SK-N-SH treated with all-trans-retinoic acid at 6 μM for 48 hours (cell line): ENCODE measurements around the gene HAAO.

ENCODE experiments used
- ATAC-seq: fragments of 200-7000 bp; cut with Tn5 transposase; 3 replicates; pipeline ENCODE4 v1.9.1; 2020; ENCODE audit warnings: mild to moderate bottlenecking, moderate library complexity
- ARNTL ChIP-seq: fragments of 450-650 bp; formaldehyde crosslinking; IDR thresholded peaks from 2 replicates; pipeline ENCODE4 v1.5.0; 2020; ENCODE audit warnings: low read depth, mild to moderate bottlenecking, moderate library complexity, borderline replicate concordance
- BACH2 ChIP-seq: fragments of 250-450 bp; sonication (Bioruptor Pico); IDR thresholded peaks from 2 replicates; pipeline ENCODE4 v1.9.0; 2021; ENCODE audit warnings: mild to moderate bottlenecking, borderline replicate concordance
- CREB5 ChIP-seq: fragments of 250-450 bp; sonication (Bioruptor Pico); IDR thresholded peaks from 2 replicates; pipeline ENCODE4 v1.5.1; 2020; ENCODE audit warnings: low read depth, mild to moderate bottlenecking, moderate library complexity
- CSDC2 ChIP-seq: fragments of 250-450 bp; sonication (Bioruptor Pico); IDR thresholded peaks from 2 replicates; pipeline ENCODE4 v1.5.0; 2020; ENCODE audit warnings: mild to moderate bottlenecking, moderate library complexity
- CSRNP3 ChIP-seq: fragments of 250-450 bp; sonication (Bioruptor Pico); IDR thresholded peaks from 2 replicates; pipeline ENCODE4 v1.5.1; 2021; ENCODE audit warnings: mild to moderate bottlenecking, moderate library complexity
- ESRRG ChIP-seq: fragments of 250-450 bp; sonication (Bioruptor Pico); IDR thresholded peaks from 2 replicates; pipeline ENCODE4 v1.6.1; 2021; ENCODE audit warnings: mild to moderate bottlenecking
- GLIS3 ChIP-seq: fragments of 250-450 bp; sonication (Bioruptor Pico); IDR thresholded peaks from 2 replicates; pipeline ENCODE4 v1.5.0; 2020; ENCODE audit warnings: mild to moderate bottlenecking, moderate library complexity
- ISL1 ChIP-seq: fragments of 250-450 bp; sonication (Bioruptor Pico); IDR thresholded peaks from 2 replicates; pipeline ENCODE4 v2.1.2; 2022; ENCODE audit warnings: mild to moderate bottlenecking, moderate library complexity
- OSR1 ChIP-seq: fragments of 250-450 bp; sonication (Bioruptor Pico); IDR thresholded peaks from 2 replicates; pipeline ENCODE4 v1.8.0; 2022; ENCODE audit warnings: moderate library complexity, mild to moderate bottlenecking, inconsistent platforms
- PATZ1 ChIP-seq: fragments of 250-450 bp; sonication (Bioruptor Pico); IDR thresholded peaks from 2 replicates; pipeline ENCODE4 v1.8.0; 2020; ENCODE audit warnings: mild to moderate bottlenecking, moderate library complexity, borderline replicate concordance
- POU6F1 ChIP-seq: fragments of 250-450 bp; sonication (Bioruptor Pico); IDR thresholded peaks from 2 replicates; pipeline ENCODE4 v1.8.0; 2021; ENCODE audit warnings: low read depth, mild to moderate bottlenecking, moderate library complexity, borderline replicate concordance
- PPARA ChIP-seq: fragments of 250-450 bp; sonication (Bioruptor Pico); IDR thresholded peaks from 2 replicates; pipeline ENCODE4 v1.5.0; 2020; ENCODE audit warnings: mild to moderate bottlenecking, borderline replicate concordance
- RARB ChIP-seq: fragments of 250-450 bp; sonication (Bioruptor Pico); IDR thresholded peaks from 2 replicates; pipeline ENCODE4 v1.8.0; 2021; ENCODE audit warnings: mild to moderate bottlenecking, moderate library complexity
- SNAI2 ChIP-seq: fragments of 250-450 bp; sonication (Bioruptor Pico); IDR thresholded peaks from 2 replicates; pipeline ENCODE4 v1.5.0; 2020; ENCODE audit warnings: mild to moderate bottlenecking, moderate library complexity
- TOX ChIP-seq: fragments of 250-450 bp; sonication (Bioruptor Pico); IDR thresholded peaks from 2 replicates; pipeline ENCODE4 v1.8.0; 2021; ENCODE audit warnings: mild to moderate bottlenecking, moderate library complexity, borderline replicate concordance
- ZC3H10 ChIP-seq: fragments of 250-450 bp; sonication (Bioruptor Pico); IDR thresholded peaks from 2 replicates; pipeline ENCODE4 v1.5.1; 2021; ENCODE audit warnings: mild to moderate bottlenecking, moderate library complexity
- ZFP3 ChIP-seq: fragments of 250-450 bp; sonication (Bioruptor Pico); IDR thresholded peaks from 2 replicates; pipeline ENCODE4 v1.5.0; 2020; ENCODE audit warnings: mild to moderate bottlenecking, moderate library complexity
- ZFP30 ChIP-seq: fragments of 450-650 bp; formaldehyde crosslinking; IDR thresholded peaks from 2 replicates; pipeline ENCODE4 v1.5.0; 2022; ENCODE audit warnings: mild to moderate bottlenecking, moderate library complexity
- ZNF565 ChIP-seq: fragments of 450-650 bp; formaldehyde crosslinking; conservative IDR thresholded peaks from 2 replicates; pipeline ENCODE4 v1.5.0; 2020; ENCODE audit warnings: low read depth, mild to moderate bottlenecking, moderate library complexity
- ZNF70 ChIP-seq: fragments of 450-650 bp; formaldehyde crosslinking; IDR thresholded peaks from 2 replicates; pipeline ENCODE4 v1.5.0; 2020; ENCODE audit warnings: mild to moderate bottlenecking, moderate library complexity
- ZNF8 ChIP-seq: fragments of 450-650 bp; formaldehyde crosslinking; IDR thresholded peaks from 2 replicates; pipeline ENCODE4 v1.5.0; 2020; ENCODE audit warnings: mild to moderate bottlenecking, moderate library complexity

Gene HAAO

GRCh38 chr2:42793334-42794270 lies 1.2 kb upstream of the HAAO start:
- no peak for ATAC-seq
- TF ChIP-seq ZNF565 (no peak), TOX (CRISPR knock-in tag) (no peak), ZFP30 (CRISPR knock-in tag) (no peak), PATZ1 (no peak), ZNF8 (CRISPR knock-in tag) (no peak), CREB5 (CRISPR knock-in tag) (no peak), ISL1 (CRISPR knock-in tag) (no peak), SNAI2 (CRISPR knock-in tag) (no peak), ZNF70 (CRISPR knock-in tag) (no peak), BACH2 (no peak), POU6F1 (CRISPR knock-in tag) (no peak), ZC3H10 (CRISPR knock-in tag) (no peak)

GRCh38 chr2:42792087-42792582 lies 248 bp downstream of the HAAO start:
- TF ChIP-seq ZFP30 (CRISPR knock-in tag) (no peak), BACH2 (no peak), GLIS3 (CRISPR knock-in tag) (no peak), ZC3H10 (CRISPR knock-in tag) (no peak), ESRRG (no peak), SNAI2 (CRISPR knock-in tag) (no peak), ARNTL (no peak), ZNF565 (no peak)
- ATAC-seq = no peak

GRCh38 chr2:42791606-42792005 lies 777 bp downstream of the HAAO start:
- ATAC-seq = no peak
- no peak for TF ChIP-seq ZFP3 (CRISPR knock-in tag)
- TF ChIP-seq TOX (CRISPR knock-in tag) = no peak
- no peak for TF ChIP-seq RARB (CRISPR knock-in tag)

GRCh38 chr2:42789751-42790150 lies 2.6 kb downstream of the HAAO start:
- no peak for ATAC-seq
- no peak for TF ChIP-seq ZFP3 (CRISPR knock-in tag)
- no peak for TF ChIP-seq SNAI2 (CRISPR knock-in tag)
- TF ChIP-seq ZFP30 (CRISPR knock-in tag) = no peak
- TF ChIP-seq OSR1 (CRISPR knock-in tag) = no peak
- TF ChIP-seq ZC3H10 (CRISPR knock-in tag) = no peak
- TF ChIP-seq CSDC2 (CRISPR knock-in tag) = no peak
- no peak for TF ChIP-seq ESRRG
- TF ChIP-seq ZNF565 = no peak
- no peak for TF ChIP-seq GLIS3 (CRISPR knock-in tag)
- TF ChIP-seq CREB5 (CRISPR knock-in tag) = no peak
- no peak for TF ChIP-seq PPARA (CRISPR knock-in tag)
- no peak for TF ChIP-seq CSRNP3 (CRISPR knock-in tag)
- TF ChIP-seq ZNF8 (CRISPR knock-in tag) = no peak
